Stimulated activated naive CD4-positive, alpha-beta T cell (primary cell): ENCODE results near the gene CHDH.
A peak's percentile ranks its signal among the peaks of the same experiment; 100 is the strongest.

Experiments
- DNase-seq, 6 experiments: peaks; one replicate each; lab custom pipeline; 2025; lab: John Stamatoyannopoulos, UW

Gene CHDH, protein sequence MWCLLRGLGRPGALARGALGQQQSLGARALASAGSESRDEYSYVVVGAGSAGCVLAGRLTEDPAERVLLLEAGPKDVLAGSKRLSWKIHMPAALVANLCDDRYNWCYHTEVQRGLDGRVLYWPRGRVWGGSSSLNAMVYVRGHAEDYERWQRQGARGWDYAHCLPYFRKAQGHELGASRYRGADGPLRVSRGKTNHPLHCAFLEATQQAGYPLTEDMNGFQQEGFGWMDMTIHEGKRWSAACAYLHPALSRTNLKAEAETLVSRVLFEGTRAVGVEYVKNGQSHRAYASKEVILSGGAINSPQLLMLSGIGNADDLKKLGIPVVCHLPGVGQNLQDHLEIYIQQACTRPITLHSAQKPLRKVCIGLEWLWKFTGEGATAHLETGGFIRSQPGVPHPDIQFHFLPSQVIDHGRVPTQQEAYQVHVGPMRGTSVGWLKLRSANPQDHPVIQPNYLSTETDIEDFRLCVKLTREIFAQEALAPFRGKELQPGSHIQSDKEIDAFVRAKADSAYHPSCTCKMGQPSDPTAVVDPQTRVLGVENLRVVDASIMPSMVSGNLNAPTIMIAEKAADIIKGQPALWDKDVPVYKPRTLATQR

DNA sequence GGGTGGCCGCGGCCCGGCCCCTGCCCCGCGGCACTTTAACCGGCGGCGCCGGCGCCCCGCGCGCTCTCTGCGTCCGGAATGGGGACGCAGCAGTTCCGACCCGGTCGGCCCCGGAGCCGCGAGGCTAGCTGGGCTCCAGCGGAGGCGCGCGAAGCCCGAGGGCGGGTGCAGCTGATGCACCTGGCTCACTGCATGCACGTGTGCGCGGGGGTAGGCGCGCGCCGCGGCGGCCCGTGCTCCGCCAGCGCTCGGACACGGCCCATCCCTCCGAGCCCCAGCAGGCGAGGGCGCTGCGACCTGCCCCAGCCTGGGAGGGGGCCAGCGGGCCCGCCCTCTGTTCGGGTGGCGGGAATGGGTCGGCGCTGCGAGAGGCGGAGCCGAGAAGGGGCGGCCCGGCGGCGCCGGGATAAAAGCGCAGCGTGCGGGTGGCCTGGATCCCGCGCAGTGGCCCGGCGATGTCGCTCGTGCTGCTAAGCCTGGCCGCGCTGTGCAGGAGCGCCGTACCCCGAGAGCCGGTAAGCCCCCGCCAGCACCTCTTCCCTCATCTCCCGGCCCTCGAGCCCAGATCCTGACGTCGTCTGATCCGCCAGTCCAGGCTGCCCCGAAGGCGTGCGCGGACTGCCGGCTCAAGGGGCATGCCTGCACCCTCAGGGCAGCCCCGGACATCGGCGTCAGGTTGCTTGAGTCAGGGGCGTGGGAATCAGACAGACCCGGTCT lies at the start of gene CHDH, which contains the start of gene IL17RB:
CHDH (minus strand) TSS at position 286 of the 717 bp plus-strand sequence. CDS start 22,411 bp downstream, outside the sequence.
IL17RB (plus strand) TSS at position 435 of the 717 bp plus-strand sequence; CDS start at position 456, 21 bp downstream.
- DNase-seq = no peak

DNA sequence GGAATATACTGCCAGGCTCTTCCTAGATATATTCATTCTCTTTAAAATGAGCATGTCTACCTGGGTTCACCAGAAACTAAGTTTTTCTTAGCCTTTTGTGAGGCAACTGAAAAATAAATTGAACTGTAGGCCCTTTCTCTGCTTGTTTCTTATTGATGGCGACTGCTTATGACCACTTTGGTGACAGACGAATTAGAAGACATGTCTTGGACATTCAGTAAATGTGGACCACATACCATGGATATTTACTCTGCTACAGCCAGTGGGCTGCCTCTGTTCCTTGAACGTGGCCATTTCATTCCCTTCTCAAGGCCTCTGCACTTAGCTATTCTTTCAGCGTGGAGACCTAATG lies 46.0 kb upstream of the CHDH start:
- no peak for DNase-seq

DNA sequence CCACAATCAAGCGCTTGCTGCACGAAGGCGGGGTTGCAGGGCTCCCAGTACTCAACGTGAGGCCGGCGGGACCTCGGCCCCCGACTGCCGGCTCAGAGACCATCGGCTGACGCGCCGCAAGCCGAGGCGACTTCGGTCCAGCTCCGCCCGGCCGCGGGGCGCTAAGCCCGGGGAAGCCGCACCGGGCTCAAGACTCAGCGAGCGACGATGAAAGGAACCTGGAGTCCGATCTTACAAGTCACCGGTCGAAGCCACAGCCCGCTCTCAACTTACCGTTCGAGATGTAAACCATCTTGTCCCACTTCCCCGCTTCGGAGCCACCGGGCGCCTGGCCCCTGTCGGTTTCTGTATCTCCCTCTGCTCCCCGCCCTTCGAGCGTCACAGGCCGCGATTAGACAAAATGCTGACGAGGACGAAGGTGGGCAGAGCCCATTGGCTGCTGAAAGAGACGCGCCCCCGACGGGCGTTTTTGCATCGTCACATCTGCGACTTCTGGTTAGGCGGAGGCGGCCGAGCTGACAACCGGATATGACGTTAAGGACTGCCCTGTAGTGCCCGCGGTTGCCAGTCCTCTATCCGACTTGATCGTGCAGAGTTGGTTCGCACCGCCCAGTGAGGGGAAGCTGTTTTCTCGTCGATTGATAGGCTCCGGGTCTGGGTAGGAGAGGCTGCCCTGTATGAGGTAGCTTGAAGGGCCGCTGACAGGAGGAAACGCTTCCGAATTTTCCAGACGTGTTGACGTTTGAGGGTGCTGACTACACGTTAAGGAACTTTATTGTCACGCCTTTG lies 45.5 kb upstream of the CHDH start, which contains the start of gene SELENOK:
SELENOK (minus strand) TSS at position 363 of the 789 bp plus-strand sequence.
- DNase-seq = peak; percentile 88 to 98 (median 96)

DNA sequence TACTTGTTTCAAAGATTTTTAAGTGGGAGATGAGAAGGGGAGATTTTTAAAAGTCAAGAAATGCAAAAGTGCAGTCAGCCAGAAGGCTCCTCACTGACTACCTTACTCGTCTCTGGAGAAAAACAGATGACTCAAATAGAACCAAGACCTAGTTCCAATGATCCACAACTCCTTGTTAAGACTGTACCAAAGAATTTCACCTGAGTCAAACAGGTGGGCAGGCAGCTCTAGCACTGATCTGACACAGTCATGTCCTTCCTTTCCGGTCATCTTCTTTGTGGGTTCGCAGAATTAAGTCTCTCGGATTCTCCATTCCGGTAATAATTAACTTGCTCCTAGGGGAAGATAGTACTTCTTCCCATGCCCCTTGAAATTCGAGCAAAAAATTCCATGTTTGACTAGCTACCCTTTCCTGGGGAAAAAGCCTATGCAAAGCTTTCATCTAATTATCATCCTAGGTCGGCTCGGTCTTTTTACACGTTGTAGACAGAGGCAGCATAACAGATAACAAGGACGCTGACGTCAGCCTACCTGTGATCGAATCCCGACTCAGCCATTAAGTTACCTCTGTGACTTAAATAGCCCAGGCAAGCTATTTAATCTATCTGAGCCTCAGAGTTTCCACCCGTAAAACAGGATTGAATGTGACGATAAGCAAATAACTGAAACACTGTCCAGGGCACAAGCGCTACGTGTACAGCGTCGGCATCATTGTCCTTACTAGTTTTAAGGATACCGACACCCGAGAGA lies 44.7 kb upstream of the CHDH start:
- DNase-seq = peak; percentile 33 to 78 (median 64)

DNA sequence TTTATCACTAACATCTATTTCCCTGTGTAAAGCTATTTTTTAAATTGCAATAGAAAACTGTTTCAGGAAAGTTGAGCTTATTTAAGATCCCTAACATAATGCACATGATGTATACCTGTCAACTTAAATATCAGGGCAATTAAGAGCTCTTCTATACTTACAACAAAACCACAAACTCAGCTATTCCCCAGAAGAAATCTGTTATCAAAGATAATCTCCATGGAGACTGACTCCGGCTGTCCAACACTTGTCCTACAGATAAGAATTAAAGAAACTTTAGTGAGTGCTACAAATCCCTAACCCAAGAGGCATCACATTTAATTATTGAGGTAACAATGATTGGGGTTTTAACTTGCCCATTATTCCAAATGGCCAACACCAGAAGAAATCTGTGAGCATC lies 42.0 kb upstream of the CHDH start:
- DNase-seq = no peak

DNA sequence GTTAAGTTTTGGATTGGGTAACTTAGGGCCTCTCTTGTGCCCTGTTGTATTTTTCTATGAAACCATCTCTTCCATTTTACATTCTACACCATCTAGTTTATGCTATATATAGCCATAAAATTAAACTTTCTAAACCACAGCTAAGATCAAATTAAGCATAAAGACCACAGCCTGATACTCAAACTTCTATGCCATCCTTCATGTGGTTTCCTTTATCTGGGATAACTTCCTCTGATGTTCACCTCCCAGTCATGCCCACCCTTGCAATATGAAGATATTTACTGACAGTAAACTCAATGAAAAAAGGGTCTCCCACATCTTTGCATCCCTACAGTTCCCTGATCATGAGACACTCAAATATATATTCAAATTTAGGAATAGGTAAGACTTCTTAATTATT lies 41.2 kb upstream of the CHDH start:
- DNase-seq = no peak

DNA sequence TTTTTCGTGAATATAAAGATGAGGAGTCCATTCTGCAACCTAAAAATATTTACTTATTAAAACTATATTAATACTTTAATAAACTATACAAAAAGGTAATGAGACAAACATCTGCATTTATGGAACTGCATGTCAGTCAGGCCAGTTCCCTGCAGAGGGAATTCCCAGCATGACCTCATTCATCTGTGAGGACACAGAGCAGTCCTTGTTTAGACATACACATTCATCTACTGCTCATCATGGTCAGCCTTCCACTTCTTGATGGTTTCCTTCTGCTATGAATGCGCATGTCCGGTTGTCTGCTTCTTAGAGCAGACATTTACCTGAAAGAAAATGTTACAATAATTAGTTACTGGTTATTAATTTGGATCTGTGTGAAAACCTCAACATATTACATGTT lies 39.0 kb upstream of the CHDH start:
- DNase-seq = no peak

DNA sequence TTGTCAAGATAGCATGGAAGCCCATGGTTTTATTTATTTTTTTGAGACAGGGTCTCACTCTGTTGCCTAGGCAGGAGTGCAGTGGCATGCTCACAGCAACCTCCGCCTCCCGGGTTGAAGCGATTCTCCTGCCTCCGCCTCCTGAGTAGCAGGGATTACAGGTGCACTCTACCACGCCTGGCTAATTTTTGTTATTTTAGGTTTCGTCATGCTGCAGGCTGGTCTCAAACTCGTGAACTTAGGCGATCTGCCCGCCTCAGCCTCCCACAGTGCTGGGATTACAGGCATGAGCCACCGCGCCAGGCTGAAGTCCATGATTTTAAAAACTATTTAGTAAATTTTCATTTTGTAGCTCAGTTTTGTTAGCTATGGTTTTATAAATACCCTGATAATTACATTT lies 38.4 kb upstream of the CHDH start:
- DNase-seq = no peak

DNA sequence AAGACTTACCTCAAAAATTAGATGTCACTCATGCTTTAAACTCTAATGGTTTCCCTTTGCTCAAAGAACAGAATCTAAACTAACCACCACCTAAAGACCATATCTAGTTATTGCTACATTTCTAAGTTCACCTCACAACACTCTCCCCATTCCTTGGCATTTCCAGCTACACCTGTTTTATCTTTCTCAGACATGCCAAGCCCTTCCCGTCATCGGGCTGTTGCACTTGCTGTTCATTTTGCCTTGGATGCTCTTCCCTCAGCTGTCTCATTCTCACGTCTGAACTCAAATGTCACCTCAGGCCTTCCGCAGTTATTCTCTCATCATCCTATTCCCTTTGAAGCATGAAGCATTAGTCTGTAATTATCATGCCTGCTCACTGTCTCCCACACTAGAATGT lies 36.8 kb upstream of the CHDH start:
- DNase-seq = no peak

DNA sequence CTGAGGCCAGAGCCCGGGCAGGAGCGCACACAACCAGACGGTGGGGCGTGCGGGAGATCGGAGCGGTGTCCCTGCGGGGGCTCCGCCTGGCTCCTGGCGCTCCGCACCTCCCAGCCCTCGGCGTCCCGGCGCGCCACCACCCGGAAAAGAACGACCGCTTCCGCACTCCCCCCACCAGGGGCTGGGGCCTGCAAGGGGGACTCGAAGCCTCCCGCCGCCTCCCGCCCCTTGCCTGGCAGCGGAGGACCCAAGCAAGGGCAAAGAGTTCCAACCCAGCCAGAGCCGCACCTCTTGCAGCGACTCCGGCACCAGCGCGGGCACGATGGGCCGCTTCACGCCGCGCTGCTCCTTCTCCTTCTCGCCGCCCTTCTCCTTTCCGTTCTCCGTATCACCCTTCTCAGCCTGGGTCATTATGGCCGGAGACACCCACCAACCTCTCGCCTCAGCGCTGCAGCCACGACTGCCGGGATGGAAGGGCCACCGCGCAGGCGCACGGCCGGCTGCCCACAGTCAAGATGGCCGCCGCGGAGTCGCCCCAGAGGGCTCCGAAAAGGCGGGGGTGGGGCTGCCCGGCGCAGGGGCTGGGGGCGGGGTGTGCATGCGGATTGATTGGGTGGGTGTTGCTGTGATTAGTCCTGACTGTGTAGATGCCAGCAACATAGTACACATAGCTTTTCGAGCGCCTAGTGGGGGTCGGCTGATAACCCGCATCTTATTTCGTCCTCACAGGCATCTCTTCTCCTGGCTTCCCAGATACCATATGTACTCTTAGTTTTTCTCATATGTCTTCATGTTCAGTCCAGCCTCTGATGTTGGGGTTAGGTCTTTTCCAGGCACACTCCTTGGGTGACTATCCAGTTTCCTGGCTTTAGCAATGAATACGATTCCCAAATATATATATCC lies 35.7 kb upstream of the CHDH start, which contains the start of gene ACTR8:
ACTR8 (minus strand) TSS at position 462 of the 903 bp plus-strand sequence; CDS start at position 411, 51 bp downstream.
- peak; percentile 77 to 89 (median 84) for DNase-seq

DNA sequence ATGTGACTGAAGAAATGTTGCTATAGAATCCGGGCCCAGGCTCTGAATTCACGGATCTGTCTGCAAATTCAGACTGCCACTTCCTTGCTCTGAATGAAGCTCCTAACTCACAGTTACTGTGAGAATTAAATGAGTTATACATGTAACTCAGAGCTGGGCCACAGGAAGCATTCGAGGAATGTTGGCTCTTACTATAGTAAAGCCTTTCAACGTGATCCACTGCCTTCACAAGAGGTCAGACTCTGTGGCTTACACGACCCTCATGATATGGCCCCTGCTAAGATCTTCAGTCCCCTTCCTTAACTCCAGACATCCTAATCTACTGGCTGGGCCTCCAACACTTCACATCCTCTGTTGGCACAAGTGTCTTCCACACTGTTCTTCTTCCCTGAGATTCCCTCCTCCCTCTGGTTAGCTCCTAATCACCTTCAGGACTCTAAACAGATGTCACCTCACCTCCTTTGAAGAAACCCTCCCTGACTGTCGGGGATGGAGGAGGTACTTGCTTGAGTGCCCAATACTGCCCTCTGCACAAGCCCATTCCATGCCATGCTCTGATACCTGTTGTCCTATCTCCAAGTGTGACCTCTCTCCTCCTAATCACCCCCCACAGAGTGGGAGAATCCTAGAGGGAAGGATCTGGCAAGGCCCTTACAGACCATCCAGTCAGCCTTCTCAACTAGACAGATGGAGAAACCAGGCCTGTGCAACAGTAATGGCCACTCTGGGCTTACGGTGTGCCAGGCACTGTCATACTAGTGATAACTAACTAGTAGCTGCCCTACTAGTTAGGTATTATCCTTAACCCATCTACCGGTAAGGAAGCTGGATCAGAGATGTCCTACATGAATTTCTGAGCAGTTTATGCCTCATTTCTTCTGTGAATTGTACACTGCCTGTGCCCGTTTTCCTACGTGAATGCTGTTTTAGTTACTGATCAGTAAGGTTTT lies 34.5 kb upstream of the CHDH start:
- DNase-seq = no peak

DNA sequence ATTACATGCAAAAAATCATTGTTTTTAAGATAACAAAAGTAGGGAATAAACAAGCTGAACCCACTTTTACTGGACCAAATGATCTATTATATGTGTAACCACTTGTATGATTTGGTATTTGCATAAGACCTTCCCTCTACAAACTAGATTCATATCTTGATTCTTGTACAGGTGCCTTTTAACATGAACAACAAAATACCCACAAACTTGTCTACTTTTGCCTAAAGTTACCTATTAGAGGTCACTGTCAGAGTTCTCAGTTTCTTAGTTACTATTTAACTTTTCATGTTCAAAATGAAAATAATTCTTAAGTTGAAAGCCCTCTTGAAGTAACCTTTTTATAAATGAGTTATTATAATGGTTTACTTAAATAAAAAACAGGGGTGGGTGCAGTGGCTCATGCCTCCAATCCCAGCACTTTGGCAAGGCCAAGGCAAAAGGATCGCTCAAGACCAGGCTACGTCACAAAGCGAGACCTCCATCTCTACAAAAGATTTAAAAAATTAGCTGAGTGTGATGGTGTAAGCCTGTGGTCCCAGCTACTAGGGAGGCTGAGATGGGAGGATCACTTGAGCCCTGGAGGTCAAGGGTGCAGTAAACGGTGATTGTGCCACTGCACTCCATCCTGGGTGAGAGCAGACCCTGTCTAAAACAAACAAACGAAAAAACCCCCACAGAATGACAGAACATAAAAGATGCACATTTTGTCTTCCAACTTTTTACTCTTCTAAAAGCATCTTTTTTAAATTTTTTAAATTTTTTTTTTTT lies 19.7 kb upstream of the CHDH start:
- no peak for DNase-seq

DNA sequence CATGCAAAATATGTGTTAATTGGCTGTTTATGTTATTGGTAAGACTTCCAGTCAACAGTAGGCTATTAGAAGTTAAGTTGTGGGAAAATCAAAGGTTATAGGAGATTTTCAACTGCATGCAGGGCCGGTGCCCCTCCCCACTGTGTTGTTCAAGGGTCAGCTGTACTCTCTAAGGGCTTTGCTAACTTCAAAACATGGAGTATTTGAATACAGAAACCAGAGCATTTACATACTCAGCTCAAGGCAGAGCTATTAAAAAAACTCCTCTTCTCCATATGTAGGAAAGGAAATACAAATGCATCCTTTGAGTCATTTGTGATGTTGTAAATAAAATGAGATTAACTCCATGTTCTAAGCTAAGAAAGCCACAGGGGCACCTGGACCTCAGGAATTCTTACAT lies 16.9 kb upstream of the CHDH start:
- DNase-seq = no peak

DNA sequence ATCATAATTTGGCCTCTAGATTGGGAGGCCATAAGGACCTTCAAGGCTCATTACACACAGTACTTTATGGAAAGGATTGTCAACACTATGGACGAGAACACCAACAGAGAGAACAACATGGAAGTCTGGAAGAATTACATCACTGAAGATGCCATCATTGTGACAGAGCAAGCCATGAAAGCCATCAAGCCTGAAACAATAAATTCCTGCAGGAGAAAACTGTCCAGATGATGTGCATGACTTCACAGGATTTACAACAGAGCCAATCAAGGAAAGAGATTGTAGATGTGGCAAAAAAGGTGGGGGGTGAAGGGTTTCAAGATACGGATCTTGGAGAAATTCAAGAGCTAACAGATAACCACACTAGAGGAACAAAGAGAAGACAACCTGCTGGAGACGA lies 16.0 kb upstream of the CHDH start:
- no peak for DNase-seq

DNA sequence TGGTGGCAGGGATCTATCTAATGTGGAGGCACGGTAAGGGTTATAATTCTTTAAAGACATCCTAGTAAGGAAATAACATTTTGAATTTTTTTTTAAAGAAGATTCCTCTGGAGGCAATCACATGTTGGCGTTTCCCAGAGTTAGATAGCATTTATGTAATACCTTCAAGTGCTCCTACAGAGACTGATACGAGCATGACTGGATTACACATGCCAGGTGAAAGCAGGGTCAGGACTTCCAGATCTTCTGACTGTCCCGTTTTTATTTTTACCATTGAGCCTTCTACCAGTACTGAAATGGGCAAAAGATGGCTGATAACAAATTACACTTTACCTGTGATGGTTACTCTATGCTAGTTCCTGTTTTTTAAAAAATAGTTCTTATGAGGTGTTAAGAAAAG lies 14.0 kb upstream of the CHDH start:
- DNase-seq = no peak

DNA sequence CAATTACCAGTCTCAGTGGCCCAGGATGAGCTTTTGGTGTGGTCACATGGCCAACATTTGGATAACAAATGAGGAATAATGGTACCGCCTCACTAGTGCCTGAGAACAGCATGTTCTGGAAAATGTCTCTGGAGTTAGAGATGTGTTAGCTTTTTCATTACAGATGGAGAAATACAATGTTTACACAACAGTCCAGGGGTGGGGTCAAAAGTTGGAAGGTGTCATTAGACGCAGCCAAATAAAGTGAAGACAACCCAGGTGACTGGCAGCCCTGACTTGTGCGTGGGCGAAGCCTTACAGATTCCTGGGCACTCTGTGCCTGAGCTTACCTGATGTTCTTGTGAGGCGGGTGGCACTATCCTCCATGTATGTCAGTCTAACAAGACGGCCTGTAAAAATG lies 13.0 kb upstream of the CHDH start:
- no peak for DNase-seq

DNA sequence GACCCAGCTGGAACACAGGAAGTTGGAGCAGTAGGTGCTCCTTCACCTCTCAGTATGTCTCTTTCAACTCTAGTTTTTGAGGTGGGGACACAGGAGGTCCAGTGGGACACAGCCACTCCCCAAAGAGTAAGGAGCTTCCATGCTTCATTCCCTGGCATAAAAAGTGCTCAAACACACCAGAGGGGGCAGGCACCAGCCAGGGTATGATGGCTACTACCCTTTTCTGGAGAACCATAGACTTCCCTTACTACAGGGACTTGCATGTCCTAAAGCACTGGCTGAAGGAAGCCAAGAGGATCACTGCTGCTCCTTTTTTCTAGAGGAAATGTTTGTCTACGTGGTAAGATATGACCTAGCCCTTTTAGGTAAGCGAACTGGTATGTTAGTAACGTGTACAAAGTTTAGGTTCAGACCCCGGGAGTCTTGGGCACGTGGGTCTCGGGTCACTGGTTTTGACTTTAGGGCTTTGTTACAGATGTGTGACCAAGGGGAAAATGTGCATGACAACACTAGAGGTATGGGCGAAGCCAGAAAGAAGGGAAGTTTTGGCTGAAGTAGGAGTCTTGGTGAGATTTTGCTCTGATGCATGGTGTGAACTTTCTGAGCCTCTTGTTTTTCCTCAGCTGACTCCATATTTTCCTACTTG lies 12.0 kb upstream of the CHDH start:
- no peak for DNase-seq

DNA sequence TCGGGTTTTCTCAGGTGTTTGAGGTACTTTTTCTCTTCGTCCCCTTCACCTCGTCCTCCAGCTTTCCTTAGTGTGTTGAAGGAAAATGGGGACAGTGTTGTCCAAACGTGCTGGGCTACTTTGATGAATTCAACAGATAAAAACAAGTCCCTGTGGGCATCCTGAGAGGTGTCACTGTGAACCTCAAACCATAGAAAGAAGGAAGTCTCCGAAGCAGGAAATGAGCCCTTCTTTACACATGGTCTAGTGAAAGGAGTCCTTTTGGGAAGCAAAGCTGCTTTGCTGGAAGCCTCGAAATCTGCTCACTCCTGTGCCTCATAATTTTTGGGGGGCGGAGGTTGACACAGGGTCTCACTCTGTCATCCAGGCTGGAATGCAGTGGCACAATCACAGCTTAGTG lies 10.7 kb upstream of the CHDH start:
- DNase-seq = no peak
